HG03520 (cell line): ENCODE results near the gene C3orf18.
"Not testable (repeated sequence)": the region's sequence is repeated elsewhere in the genome, so short reads cannot be mapped to it uniquely, and the experiment has no call there.

ENCODE experiments used
- ATAC-seq: cut with Tn5 transposase; IDR thresholded peaks from one replicate; pipeline ENCODE4 v1.9.1; 2021; ENCODE audit warnings: mild to moderate bottlenecking, moderate library complexity; ENCODE audit not compliant: unreplicated experiment

The C3orf18 gene

GRCh38 chr3:50525191-50525910, 42.2 kb downstream of the C3orf18 start:
- ATAC-seq = no peak

- ATAC-seq = no peak
These were observed 42.8 kb downstream of the C3orf18 start for GRCh38 chr3:50524746-50525145.

GRCh38 chr3:50523279-50523811, 44.2 kb downstream of the C3orf18 start:
- ATAC-seq = no peak

- ATAC-seq = no peak
These were observed 46.0 kb downstream of the C3orf18 start for GRCh38 chr3:50521572-50521971.

GRCh38 chr3:50520849-50521248, 46.7 kb downstream of the C3orf18 start:
- no peak for ATAC-seq

GRCh38 chr3:50519471-50520089, 48.0 kb downstream of the C3orf18 start:
- ATAC-seq = no peak

- ATAC-seq = no peak
These were observed 49.1 kb downstream of the C3orf18 start for GRCh38 chr3:50518436-50518835.

- no peak for ATAC-seq
These were observed 49.8 kb downstream of the C3orf18 start for GRCh38 chr3:50517721-50518206.

- ATAC-seq = no peak
These were observed 51.1 kb downstream of the C3orf18 start for GRCh38 chr3:50516440-50516871.

GRCh38 chr3:50515565-50516439, 51.7 kb downstream of the C3orf18 start:
- no peak for ATAC-seq

- not testable (repeated sequence) for ATAC-seq
These were observed 54.6 kb downstream of the C3orf18 start for GRCh38 chr3:50512908-50513307.

- no peak for ATAC-seq
These were observed 55.4 kb downstream of the C3orf18 start for GRCh38 chr3:50512131-50512530.

- no peak for ATAC-seq
These were observed 57.2 kb downstream of the C3orf18 start for GRCh38 chr3:50510325-50510724.

- no peak for ATAC-seq
These were observed 57.8 kb downstream of the C3orf18 start for GRCh38 chr3:50509715-50510114.

GRCh38 chr3:50508821-50509220, 58.7 kb downstream of the C3orf18 start:
- ATAC-seq = no peak
